ENCODE data around the gene ZC3H4. TPM values are rescaled to one million over a fixed set of nuclear protein-coding genes. Genes with fewer than 3 reads are reported as not detected.

Gene ZC3H4
- total and polyA plus RNA-seq, 9 of the 15 experiments (the other 6 are each of a cell fraction or from before 2014, with no cell fraction given): 2.2 to 75.6 (median 18.3) TPM

DNA sequence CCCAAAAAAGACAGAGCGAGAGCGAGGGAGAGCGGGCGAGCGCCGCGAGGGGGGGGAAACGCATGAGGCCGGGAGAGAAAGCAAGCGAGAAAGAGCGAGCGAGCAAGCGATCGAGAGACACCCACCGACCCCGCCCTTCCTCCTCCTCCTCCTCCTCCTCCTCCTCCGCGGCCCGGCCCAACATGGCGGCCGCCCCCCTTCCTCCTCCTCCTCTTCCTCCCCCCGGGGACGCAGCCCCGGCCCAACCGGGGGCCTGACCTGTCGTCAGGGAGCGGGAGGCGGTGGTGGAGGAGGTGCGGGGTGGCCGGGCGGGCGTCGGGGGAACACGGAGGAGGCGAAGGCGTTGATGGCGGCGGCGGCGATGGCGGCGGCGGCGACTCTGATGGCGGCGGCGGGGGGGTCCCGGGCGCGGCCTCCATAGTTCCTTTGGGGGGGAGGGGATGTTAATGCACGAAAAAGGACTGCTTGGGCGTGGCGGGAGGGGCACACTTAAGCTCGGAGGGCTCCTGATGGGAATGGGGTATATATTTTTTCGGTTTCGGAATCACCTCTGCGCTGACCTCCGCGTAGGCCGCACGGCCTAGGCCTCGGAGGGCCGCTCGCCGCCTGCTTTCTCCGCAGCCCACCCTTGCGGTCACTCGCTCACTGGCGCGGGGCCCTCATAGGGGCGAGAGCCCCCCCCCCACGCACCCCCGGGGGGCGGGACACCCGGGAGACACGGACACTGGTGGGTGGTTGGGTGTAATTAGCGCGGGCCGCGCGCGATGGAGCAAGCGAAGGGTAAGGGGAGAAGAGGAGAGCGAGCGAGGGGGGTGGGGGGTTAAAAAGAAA lies 1.2 kb downstream of the ZC3H4 start (continued):
- TF ChIP-seq, protein P1, sequence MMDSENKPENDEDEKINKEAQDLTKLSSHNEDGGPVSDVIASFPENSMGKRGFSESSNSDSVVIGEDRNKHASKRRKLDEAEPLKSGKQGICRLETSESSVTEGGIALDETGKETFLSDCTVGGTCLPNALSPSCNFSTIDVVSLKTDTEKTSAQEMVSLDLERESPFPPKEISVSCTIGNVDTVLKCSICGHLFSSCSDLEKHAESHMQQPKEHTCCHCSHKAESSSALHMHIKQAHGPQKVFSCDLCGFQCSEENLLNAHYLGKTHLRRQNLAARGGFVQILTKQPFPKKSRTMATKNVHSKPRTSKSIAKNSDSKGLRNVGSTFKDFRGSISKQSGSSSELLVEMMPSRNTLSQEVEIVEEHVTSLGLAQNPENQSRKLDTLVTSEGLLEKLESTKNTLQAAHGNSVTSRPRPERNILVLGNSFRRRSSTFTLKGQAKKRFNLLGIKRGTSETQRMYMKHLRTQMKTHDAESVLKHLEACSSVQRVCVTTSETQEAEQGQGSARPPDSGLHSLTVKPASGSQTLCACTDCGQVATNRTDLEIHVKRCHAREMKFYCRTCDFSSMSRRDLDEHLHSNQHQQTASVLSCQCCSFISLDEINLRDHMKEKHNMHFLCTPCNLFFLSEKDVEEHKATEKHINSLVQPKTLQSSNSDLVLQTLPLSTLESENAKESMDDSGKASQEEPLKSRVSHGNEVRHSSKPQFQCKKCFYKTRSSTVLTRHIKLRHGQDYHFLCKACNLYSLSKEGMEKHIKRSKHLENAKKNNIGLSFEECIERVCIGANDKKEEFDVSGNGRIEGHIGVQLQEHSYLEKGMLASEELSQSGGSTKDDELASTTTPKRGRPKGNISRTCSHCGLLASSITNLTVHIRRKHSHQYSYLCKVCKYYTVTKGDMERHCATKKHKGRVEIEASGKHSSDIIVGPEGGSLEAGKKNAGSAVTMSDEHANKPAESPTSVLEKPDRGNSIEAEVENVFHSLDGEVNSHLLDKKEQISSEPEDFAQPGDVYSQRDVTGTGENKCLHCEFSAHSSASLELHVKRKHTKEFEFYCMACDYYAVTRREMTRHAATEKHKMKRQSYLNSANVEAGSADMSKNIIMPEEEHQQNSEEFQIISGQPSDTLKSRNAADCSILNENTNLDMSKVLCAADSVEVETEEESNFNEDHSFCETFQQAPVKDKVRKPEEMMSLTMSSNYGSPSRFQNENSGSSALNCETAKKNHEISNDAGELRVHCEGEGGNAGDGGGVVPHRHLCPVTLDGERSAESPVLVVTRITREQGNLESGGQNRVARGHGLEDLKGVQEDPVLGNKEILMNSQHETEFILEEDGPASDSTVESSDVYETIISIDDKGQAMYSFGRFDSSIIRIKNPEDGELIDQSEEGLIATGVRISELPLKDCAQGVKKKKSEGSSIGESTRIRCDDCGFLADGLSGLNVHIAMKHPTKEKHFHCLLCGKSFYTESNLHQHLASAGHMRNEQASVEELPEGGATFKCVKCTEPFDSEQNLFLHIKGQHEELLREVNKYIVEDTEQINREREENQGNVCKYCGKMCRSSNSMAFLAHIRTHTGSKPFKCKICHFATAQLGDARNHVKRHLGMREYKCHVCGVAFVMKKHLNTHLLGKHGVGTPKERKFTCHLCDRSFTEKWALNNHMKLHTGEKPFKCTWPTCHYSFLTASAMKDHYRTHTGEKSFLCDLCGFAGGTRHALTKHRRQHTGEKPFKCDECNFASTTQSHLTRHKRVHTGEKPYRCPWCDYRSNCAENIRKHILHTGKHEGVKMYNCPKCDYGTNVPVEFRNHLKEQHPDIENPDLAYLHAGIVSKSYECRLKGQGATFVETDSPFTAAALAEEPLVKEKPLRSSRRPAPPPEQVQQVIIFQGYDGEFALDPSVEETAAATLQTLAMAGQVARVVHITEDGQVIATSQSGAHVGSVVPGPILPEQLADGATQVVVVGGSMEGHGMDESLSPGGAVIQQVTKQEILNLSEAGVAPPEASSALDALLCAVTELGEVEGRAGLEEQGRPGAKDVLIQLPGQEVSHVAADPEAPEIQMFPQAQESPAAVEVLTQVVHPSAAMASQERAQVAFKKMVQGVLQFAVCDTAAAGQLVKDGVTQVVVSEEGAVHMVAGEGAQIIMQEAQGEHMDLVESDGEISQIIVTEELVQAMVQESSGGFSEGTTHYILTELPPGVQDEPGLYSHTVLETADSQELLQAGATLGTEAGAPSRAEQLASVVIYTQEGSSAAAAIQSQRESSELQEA (IDR thresholded peaks at IDR 0.05; ENCODE audit: low read depth): no peak
- peak; percentile 52 for TF ChIP-seq GATAD2A (IDR thresholded peaks at IDR 0.05)
- TF ChIP-seq NBN (IDR thresholded peaks at IDR 0.05; ENCODE audit: low read depth): no peak
- TF ChIP-seq, protein P2, sequence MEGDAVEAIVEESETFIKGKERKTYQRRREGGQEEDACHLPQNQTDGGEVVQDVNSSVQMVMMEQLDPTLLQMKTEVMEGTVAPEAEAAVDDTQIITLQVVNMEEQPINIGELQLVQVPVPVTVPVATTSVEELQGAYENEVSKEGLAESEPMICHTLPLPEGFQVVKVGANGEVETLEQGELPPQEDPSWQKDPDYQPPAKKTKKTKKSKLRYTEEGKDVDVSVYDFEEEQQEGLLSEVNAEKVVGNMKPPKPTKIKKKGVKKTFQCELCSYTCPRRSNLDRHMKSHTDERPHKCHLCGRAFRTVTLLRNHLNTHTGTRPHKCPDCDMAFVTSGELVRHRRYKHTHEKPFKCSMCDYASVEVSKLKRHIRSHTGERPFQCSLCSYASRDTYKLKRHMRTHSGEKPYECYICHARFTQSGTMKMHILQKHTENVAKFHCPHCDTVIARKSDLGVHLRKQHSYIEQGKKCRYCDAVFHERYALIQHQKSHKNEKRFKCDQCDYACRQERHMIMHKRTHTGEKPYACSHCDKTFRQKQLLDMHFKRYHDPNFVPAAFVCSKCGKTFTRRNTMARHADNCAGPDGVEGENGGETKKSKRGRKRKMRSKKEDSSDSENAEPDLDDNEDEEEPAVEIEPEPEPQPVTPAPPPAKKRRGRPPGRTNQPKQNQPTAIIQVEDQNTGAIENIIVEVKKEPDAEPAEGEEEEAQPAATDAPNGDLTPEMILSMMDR (IDR thresholded peaks at IDR 0.05 in 2 of 3, conservative IDR thresholded peaks at IDR 0.05 in 1 of 3; ENCODE audit: insufficient read depth in 2 of 3, low read depth in 1 of 3, low read length in 3 of 3): no peak
- TF ChIP-seq ZKSCAN1 (IDR thresholded peaks at IDR 0.05; ENCODE audit: low read depth, low read length): 0 out of 2 replicates have a peak, but pooled peaks have one; percentile 31
- TF ChIP-seq, protein P3, sequence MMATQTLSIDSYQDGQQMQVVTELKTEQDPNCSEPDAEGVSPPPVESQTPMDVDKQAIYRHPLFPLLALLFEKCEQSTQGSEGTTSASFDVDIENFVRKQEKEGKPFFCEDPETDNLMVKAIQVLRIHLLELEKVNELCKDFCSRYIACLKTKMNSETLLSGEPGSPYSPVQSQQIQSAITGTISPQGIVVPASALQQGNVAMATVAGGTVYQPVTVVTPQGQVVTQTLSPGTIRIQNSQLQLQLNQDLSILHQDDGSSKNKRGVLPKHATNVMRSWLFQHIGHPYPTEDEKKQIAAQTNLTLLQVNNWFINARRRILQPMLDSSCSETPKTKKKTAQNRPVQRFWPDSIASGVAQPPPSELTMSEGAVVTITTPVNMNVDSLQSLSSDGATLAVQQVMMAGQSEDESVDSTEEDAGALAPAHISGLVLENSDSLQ (IDR thresholded peaks at IDR 0.05): peak; percentile 15; the same call in 1 of the 2 replicates
- no peak for TF ChIP-seq MIER1 (IDR thresholded peaks at IDR 0.05; ENCODE audit: low read depth)
- TF ChIP-seq OTX1 (CRISPR knock-in tag; IDR thresholded peaks at IDR 0.05): no peak; the same call in none of the 2 replicates
- TF ChIP-seq ZBTB1 (CRISPR knock-in tag; IDR thresholded peaks at IDR 0.05; ENCODE audit: borderline replicate concordance, low read depth): peak; percentile 70; the same call in 1 of the 2 replicates
- peak; percentile 17; the same call in 1 of the 2 replicates for TF ChIP-seq ZNF584 (CRISPR knock-in tag; IDR thresholded peaks at IDR 0.05; ENCODE audit: low read depth)
- no peak for TF ChIP-seq TCF3 (CRISPR knock-in tag; IDR thresholded peaks at IDR 0.05)
- TF ChIP-seq, protein P4, sequence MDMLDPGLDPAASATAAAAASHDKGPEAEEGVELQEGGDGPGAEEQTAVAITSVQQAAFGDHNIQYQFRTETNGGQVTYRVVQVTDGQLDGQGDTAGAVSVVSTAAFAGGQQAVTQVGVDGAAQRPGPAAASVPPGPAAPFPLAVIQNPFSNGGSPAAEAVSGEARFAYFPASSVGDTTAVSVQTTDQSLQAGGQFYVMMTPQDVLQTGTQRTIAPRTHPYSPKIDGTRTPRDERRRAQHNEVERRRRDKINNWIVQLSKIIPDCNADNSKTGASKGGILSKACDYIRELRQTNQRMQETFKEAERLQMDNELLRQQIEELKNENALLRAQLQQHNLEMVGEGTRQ (CRISPR knock-in tag; IDR thresholded peaks at IDR 0.05): no peak
- TF ChIP-seq TARDBP (IDR thresholded peaks at IDR 0.05): 0 out of 2 replicates have a peak, but pooled peaks have one; percentile 73
- TF ChIP-seq, protein P5, sequence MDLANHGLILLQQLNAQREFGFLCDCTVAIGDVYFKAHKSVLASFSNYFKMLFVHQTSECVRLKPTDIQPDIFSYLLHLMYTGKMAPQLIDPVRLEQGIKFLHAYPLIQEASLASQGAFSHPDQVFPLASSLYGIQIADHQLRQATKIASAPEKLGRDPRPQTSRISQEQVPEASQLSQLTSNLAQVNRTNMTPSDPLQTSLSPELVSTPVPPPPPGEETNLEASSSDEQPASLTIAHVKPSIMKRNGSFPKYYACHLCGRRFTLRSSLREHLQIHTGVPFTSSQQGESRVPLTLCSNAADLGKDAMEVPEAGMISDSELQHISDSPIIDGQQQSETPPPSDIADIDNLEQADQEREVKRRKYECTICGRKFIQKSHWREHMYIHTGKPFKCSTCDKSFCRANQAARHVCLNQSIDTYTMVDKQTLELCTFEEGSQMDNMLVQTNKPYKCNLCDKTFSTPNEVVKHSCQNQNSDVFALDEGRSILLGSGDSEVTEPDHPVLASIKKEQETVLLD (IDR thresholded peaks at IDR 0.05): peak; percentile 92
